HG02610 (cell line): ENCODE data around the gene SOX5.
"Not testable (repeated sequence)": the region's sequence is repeated elsewhere in the genome, so short reads cannot be mapped to it uniquely, and the experiment has no call there.

Experiments used
- ATAC-seq: cut with Tn5 transposase; IDR thresholded peaks from one replicate; pipeline ENCODE4 v1.9.1; 2021; ENCODE audit warnings: mild to moderate bottlenecking, moderate library complexity; ENCODE audit not compliant: unreplicated experiment

The SOX5 gene

GRCh38 chr12:23760495-23760894, 189.0 kb downstream of the SOX5 start:
- ATAC-seq = no peak

GRCh38 chr12:23758608-23759007, 190.9 kb downstream of the SOX5 start:
- no peak for ATAC-seq

- no peak for ATAC-seq
Measured at GRCh38 chr12:23757541-23757962, 191.9 kb downstream of the SOX5 start.

- ATAC-seq = no peak
Measured at GRCh38 chr12:23756416-23756815, 193.1 kb downstream of the SOX5 start.

GRCh38 chr12:23753628-23754365, 195.7 kb downstream of the SOX5 start:
- ATAC-seq = no peak

GRCh38 chr12:23752245-23752644, 197.2 kb downstream of the SOX5 start:
- no peak for ATAC-seq

- no peak for ATAC-seq
Measured at GRCh38 chr12:23751641-23752040, 197.8 kb downstream of the SOX5 start.

GRCh38 chr12:23750923-23751322, 198.5 kb downstream of the SOX5 start:
- no peak for ATAC-seq

GRCh38 chr12:23744696-23745095, 204.8 kb downstream of the SOX5 start:
- no peak for ATAC-seq

GRCh38 chr12:23742574-23742973, 206.9 kb downstream of the SOX5 start:
- ATAC-seq = no peak

GRCh38 chr12:23731493-23731892, 218.0 kb downstream of the SOX5 start:
- no peak for ATAC-seq

GRCh38 chr12:23731035-23731434, 218.4 kb downstream of the SOX5 start:
- ATAC-seq = no peak

- no peak for ATAC-seq
Measured at GRCh38 chr12:23729359-23729758, 220.1 kb downstream of the SOX5 start.

- no peak for ATAC-seq
Measured at GRCh38 chr12:23726646-23727045, 222.8 kb downstream of the SOX5 start.

- ATAC-seq = no peak
Measured at GRCh38 chr12:23722655-23723054, 226.8 kb downstream of the SOX5 start.

GRCh38 chr12:23721268-23721667, 228.2 kb downstream of the SOX5 start:
- no peak for ATAC-seq

GRCh38 chr12:23719493-23719892, 230.0 kb downstream of the SOX5 start:
- no peak for ATAC-seq

GRCh38 chr12:23710361-23710760, 239.1 kb downstream of the SOX5 start:
- not testable (repeated sequence) for ATAC-seq

GRCh38 chr12:23708185-23708837, 241.2 kb downstream of the SOX5 start:
- ATAC-seq = no peak

- no peak for ATAC-seq
Measured at GRCh38 chr12:23707270-23707669, 242.2 kb downstream of the SOX5 start.

GRCh38 chr12:23704992-23705943, 244.2 kb downstream of the SOX5 start:
- no peak for ATAC-seq
